Stimulated activated naive CD8-positive, alpha-beta T cell treated with anti-CD3 and anti-CD28 coated beads, Interleukin-15, Interleukin-2, amounts not matched to agents 100 ng/mL and 50 ng/mL, for 24 hours (primary cell): Measurements from ENCODE around the gene CCS.
"Not testable (repeated sequence)": the region's sequence is repeated elsewhere in the genome, so short reads cannot be mapped to it uniquely, and the experiment has no call there.

Experiments
- H3K27ac Mint-ChIP-seq: one replicate; pipeline ENCODE4 v1.8.0; 2021; ENCODE audit warnings: mild to moderate bottlenecking, mixed read lengths
- H3K27me3 Mint-ChIP-seq: one replicate; pipeline ENCODE4 v1.8.0; 2021; ENCODE audit warnings: mixed read lengths
- H3K36me3 Mint-ChIP-seq: one replicate; pipeline ENCODE4 v1.8.0; 2021; ENCODE audit warnings: low read depth, mixed read lengths
- H3K4me1 Mint-ChIP-seq: one replicate; pipeline ENCODE4 v1.8.0; 2021; ENCODE audit warnings: low read depth, mixed read lengths
- H3K4me3 Mint-ChIP-seq: one replicate; pipeline ENCODE4 v1.8.0; 2021; ENCODE audit warnings: mild to moderate bottlenecking, mixed read lengths
- H3K9me3 Mint-ChIP-seq: one replicate; pipeline ENCODE4 v1.8.0; 2021; ENCODE audit warnings: mixed read lengths

CCS gene, protein sequence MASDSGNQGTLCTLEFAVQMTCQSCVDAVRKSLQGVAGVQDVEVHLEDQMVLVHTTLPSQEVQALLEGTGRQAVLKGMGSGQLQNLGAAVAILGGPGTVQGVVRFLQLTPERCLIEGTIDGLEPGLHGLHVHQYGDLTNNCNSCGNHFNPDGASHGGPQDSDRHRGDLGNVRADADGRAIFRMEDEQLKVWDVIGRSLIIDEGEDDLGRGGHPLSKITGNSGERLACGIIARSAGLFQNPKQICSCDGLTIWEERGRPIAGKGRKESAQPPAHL

DNA sequence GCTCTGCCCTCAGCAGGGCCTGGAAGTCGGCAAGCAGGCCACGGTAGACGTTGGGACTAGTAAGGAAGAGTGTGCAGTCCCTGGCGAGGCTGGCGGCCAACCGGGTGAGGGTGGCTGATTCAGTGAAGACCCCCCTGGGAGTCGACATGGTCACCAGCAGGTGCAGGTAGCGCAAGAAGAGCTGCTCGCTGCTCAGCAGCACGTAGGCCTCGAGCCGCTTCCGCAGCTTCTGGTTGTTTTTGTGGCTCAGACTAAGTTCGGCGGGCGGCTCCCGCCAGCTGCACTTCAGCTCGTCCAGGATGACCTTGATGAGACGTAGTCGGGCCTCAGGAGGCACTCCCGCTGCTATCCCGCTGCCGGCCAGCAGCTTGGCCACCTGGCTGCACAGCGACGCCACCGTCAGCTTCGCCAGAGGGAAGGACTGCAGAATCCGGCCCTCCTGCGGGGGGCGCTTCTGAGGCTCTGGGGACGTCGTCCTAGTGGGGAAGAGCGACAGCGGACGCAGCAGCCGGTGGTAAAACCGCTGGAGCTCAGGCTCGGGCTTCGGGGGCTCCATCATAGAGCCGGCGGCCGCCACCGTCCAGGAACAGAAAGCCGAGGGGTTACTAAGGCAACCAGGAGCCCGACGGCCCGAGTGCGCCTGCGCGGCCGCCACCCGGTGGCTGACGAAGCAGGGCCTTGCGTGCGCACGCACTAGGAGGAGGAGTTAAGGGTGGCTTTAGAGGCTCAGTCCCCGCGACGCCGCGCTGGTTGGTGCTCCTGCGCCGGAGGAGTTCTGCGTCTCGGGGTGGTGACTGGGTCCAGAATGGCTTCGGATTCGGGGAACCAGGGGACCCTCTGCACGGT is at the start of gene CCS, which contains the start of gene CCDC87:
Gene CCS (plus strand): TSS at position 729 of the 846 bp plus-strand sequence. CDS start 77 bp downstream, at position 806.
Gene CCDC87 (minus strand): TSS at position 607 of the 846 bp plus-strand sequence. CDS start 48 bp downstream, at position 559.
- Mint-ChIP-seq H3K9me3 (no peaks in the 10 kb centered on the region), H3K27ac (peak within 1 kb of the TSS; percentile 99), H3K4me1 (peaks cover 34% of the 10 kb centered on the region), H3K4me3 (peak within 1 kb of the TSS; percentile 99), H3K27me3 (no peaks in the 10 kb centered on the region), H3K36me3 (no peaks in the 10 kb centered on the region)

DNA sequence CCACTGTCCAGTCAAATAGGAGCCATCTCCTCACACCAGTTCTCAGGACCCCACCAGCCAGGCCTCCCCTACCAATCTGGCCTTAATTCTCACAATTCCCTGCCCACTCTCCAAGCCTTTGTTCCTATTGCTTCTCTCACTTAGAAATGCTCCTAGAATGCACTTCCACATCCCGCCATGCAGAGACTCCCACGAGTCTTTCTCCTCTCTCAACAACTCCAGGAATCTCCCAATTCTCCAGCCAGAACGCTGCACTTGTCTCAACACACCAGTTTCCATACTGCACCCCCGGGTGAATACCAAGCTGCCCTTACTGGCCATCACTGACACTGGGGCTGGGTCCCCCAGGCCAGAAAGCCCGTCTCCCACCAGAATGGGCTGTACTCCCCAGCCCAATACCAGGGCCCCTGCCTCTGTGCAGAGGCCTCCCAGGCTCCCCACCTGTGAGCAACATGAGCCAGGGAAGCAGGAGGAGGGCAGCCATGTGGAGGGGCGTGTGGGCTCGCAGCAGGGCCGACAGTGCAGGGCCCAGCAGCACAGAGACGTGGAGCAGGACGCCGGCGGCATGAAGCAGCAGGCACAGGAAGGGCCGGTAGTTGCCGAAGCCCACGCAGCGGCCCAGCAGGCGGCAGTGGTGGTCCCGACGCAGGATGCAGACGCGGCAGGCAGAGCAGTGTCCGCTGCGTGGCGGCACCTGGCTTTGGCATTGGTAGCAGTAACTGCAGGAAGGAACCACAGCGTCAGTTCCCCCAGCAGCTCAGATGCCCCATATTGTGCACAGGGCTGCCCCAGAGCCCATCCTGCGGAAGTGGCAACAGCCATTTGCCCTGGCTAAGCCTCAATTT is 49.5 kb upstream of the CCS start:
- peaks cover 12% of the 10 kb centered on the region for H3K36me3 Mint-ChIP-seq
- peak overlapping the region; percentile 68 for H3K4me3 Mint-ChIP-seq
- H3K4me1 Mint-ChIP-seq, result peaks cover 29% of the 10 kb centered on the region
- H3K9me3 Mint-ChIP-seq, result no peaks in the 10 kb centered on the region
- H3K27me3 Mint-ChIP-seq, result peaks cover 2% of the 10 kb centered on the region
- peak overlapping the region; percentile 65 for H3K27ac Mint-ChIP-seq

DNA sequence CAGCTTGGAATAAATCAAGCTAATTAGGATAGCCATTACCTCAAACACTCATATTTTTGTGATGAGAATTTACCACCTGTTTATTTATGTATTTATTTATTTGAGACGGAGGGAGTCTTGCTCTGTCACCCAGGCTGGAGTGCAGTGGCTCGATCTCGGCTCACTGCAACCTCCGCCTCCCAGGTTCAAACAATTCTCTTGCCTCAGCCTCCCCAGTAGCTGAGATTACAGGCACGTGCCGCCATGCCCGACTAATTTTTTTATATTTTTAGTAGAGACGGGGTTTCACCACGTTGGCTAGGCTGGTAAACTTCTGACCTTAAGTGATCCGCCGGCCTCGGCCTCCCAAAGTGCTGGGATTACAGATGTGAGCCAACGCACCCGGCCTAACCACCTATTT is 48.0 kb upstream of the CCS start:
- H3K4me1 Mint-ChIP-seq, result peaks cover 29% of the 10 kb centered on the region
- peaks cover 12% of the 10 kb centered on the region for H3K36me3 Mint-ChIP-seq
- peak overlapping the region; percentile 82 for H3K27ac Mint-ChIP-seq
- not testable (repeated sequence) for H3K27me3 Mint-ChIP-seq, H3K9me3 Mint-ChIP-seq
- H3K4me3 Mint-ChIP-seq, result peak overlapping the region; percentile 92

DNA sequence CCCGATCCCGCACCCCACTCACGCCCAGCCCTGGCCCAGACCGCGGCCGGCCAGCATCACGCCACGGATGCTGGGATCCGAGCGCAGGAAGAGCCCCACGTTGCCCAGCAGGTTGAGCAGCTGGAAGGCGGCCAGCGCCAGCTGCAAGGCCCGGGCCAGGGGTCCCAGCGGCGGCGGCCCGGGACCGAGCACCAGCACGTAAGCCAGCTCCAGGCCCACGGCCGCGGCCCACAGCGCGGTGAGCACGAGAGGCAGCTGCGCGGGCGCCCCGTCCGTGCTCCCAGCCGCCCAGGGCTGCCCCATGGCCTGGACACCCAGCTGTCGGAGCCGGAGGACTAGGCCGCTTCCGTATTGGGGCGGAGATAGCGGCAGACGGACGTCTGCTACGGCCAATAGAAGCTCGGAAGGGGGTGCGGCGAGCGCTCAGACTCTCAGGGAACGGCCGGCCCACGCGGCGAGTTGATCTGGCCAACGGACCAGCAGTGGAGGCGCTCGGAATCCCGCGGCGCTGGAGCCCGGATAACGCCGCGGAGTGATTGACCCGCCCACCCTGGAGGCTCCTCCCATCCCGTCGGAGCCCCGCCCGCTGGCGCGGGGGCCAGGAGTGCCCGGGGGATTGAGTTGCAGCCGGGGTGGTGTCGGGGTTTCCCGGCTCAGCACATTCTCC is 47.2 kb upstream of the CCS start, which contains the start of gene ZDHHC24:
Gene ZDHHC24 (minus strand): TSS at position 348 of the 667 bp plus-strand sequence. CDS start 45 bp downstream, at position 303.
- no peaks in the 10 kb centered on the region for H3K9me3 Mint-ChIP-seq
- peak within 1 kb of the TSS; percentile 82 for H3K27ac Mint-ChIP-seq
- H3K4me3 Mint-ChIP-seq, result peak within 1 kb of the TSS; percentile 92
- peaks cover 12% of the 10 kb centered on the region for H3K36me3 Mint-ChIP-seq
- peaks cover 29% of the 10 kb centered on the region for H3K4me1 Mint-ChIP-seq
- H3K27me3 Mint-ChIP-seq, result peaks cover 8% of the 10 kb centered on the region

DNA sequence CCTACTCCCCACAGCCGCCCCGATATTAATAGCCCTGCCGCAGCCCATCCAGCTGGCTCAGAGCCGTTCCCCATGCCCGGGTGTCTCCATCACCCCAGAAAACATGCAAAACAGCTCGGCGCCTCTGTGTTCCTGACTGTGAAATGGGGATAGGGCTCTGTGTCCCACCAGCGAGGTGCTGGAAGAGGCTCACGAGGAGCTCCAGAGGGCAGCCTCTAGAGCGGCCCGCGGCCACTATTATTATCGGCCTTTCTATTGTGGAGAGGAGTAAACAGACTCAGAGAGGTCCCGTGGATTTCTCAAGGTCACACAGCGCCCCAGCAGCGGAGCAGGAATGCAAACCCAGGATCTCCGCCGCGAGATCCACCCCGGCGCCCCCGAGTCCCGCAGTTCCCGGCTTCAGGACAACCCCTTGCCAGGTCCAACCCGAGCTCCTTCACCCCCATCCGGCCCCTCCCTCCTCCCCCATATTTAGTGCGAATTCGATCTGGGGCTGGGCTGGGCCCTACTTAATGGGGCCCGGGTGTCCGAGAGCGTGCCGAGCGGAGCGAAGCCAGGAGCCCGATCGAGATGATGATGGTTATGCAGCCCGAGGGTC is 46.5 kb upstream of the CCS start, which contains the start of gene ACTN3:
Gene ACTN3 (plus strand): TSS at position 536 of the 598 bp plus-strand sequence. CDS start 35 bp downstream, at position 571.
- Mint-ChIP-seq H3K4me3 (peak within 1 kb of the TSS; percentile 81), H3K27me3 (peaks cover 8% of the 10 kb centered on the region), H3K9me3 (no peaks in the 10 kb centered on the region), H3K4me1 (peaks cover 27% of the 10 kb centered on the region), H3K27ac (peak within 1 kb of the TSS; percentile 72), H3K36me3 (peaks cover 9% of the 10 kb centered on the region)

DNA sequence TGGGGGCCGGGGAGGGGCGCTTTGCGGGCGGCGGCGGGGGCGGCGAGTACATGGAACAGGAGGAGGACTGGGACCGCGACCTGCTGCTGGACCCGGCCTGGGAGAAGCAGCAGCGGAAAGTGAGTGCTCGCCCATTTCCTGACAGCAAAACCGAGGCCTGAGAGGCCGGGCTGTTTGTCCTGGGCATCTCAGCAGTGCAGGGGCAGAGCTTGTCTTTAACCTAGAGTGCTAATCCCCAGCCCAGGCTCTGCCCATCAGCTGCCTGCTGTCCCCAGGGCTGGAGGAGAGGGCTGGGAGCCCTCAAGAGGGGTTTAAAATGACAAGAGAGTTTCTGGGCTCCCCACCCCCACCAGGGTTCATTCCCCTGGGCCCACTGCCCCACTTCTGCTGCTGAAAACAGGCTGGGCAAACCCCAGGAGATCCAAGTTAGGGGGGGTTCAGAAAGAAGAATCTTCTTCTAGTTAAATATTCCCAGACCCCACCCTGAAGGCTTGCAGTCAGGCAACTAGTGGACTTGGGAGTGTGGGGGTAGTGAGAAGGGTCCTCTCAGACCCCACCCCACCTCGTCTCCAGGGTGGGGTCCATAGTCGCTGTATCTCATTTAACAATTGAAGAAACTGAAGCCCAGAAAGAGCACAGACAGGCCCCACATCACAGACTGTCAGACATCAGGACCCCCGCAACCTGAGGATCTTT is 45.9 kb upstream of the CCS start:
- Mint-ChIP-seq H3K36me3 (peaks cover 6% of the 10 kb centered on the region), H3K4me1 (peaks cover 24% of the 10 kb centered on the region), H3K27ac (no peak overlapping the region), H3K4me3 (peak overlapping the region; percentile 81), H3K27me3 (peaks cover 8% of the 10 kb centered on the region), H3K9me3 (no peaks in the 10 kb centered on the region)

DNA sequence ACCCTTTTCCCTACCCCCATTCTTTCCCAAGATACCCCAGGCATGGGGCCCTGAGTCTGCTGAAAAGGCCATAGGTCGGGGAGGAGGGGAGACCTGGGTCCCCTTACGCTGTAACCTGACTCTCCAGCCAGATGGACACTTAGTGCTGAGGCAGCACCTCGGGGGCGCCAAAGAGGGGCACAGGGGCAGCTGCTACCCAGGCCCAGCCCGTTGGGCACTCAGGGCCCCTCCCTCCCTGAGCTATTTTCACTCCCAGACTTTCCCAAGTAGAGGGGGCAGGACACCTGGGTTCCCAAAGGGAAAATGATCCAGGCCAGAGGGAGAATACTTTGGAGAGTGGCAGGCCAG is 45.3 kb upstream of the CCS start:
- H3K36me3 Mint-ChIP-seq, result peaks cover under 1% of the 10 kb centered on the region
- no peak overlapping the region for H3K4me3 Mint-ChIP-seq
- H3K27me3 Mint-ChIP-seq, result peaks cover 8% of the 10 kb centered on the region
- no peaks in the 10 kb centered on the region for H3K9me3 Mint-ChIP-seq
- no peak overlapping the region for H3K27ac Mint-ChIP-seq
- H3K4me1 Mint-ChIP-seq, result peaks cover 24% of the 10 kb centered on the region

DNA sequence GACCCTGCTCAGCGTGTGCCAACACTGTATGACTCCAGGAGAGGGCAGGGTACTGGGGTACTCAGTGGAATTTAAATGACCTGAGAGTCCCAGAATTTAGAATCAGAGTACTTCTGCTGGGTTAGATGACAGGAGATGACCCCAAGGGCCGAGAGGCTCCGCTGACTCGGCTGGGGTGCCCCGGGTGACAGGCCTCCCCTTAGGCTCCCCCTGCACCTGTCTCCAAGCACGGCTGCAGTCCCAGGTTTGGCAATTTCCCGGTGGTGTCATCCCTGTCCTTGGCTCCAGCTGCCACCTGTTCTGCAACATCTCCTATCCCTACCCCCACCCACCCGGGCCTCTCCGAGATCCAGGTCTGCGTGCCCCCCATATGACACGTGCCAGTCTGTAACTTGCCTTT is 44.9 kb upstream of the CCS start:
- H3K4me3 Mint-ChIP-seq, result no peak overlapping the region
- H3K36me3 Mint-ChIP-seq, result no peaks in the 10 kb centered on the region
- no peaks in the 10 kb centered on the region for H3K9me3 Mint-ChIP-seq
- H3K27me3 Mint-ChIP-seq, result peaks cover 8% of the 10 kb centered on the region
- peaks cover 23% of the 10 kb centered on the region for H3K4me1 Mint-ChIP-seq
- no peak overlapping the region for H3K27ac Mint-ChIP-seq

DNA sequence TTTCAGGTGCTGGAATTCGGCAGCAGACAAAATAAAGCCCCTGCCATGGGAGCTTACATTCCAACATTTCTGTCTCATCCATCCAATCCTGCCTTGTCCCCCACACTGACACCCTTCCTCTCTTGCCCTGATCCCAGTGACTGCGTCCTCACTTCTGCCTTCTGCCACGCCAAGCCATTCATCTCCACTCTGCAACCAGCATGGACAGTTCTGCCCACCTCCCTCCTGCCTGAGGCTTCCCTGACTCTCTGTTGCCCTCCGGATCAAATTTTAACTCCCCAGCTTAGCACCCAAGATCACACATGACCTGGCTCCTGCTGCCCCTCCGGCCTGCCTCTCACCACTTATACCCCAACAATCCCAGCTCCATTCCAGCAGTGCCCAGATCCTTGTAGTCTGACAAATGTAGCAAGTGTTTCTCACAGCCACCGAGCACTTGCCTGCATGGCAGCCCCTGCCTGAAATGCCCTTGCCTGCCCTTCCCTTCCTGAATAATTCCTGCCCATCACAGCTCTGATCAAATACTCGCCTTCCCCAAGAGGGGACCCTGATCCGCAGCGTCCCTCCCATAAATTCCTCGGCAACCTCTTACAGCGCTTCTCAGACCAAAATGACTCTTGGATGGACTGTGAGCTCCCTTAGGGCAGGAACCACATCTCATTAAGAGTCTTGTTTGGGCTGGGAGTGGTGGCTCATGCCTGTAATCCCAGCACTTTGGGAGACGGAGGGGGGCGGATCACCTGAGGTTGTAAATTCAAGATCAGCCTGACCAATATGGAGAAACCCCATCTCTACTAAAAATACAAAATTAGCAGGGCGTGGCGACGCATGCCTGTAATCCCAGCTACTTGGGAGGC is 44.0 kb upstream of the CCS start:
- H3K4me1 Mint-ChIP-seq, result peaks cover 14% of the 10 kb centered on the region
- H3K27me3 Mint-ChIP-seq, result peaks cover 8% of the 10 kb centered on the region
- H3K27ac Mint-ChIP-seq, result no peak overlapping the region
- no peaks in the 10 kb centered on the region for H3K36me3 Mint-ChIP-seq
- no peaks in the 10 kb centered on the region for H3K9me3 Mint-ChIP-seq
- H3K4me3 Mint-ChIP-seq, result no peak overlapping the region

DNA sequence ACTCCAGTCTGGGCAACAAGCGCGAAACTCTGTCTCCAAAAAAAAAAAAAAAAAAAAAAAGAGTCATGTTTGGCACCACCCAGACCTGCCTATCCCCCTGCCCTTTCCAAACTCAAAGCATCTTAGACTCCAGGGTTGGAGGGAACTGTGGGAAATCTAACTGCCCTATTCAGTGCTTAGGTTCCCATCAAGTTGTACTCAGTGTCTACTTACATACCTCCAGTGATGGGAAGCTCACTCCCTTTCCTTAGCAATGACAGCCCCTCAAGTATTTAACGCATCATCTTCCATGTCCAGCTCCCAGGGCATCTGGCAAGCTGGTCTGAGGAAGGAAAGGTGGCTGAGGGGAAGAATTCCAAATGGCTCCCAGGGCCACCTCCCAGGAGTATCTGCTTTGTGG is 43.3 kb upstream of the CCS start:
- Mint-ChIP-seq H3K9me3 (no peaks in the 10 kb centered on the region), H3K4me1 (peaks cover 9% of the 10 kb centered on the region), H3K4me3 (no peak overlapping the region), H3K27ac (no peak overlapping the region), H3K27me3 (peaks cover 8% of the 10 kb centered on the region), H3K36me3 (no peaks in the 10 kb centered on the region)

DNA sequence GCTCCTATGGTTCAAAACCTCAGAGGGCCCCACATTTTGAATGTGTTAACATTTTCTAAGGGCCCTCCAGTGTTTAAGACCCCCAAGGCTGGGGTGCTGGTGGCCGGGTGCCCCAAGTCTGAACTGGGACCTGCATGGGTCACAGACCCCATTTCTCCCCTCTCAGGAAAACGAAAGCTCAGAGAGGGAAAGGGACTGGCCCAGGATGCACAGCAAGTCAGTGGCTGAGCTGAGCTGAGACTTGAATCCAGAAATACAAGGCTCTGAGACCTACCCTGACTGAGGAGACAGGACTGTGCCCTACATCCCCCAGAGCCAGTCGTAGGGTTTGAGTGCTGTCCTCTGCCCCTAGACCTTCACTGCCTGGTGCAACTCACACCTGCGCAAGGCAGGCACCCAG is 42.1 kb upstream of the CCS start:
- Mint-ChIP-seq H3K4me3 (no peak overlapping the region), H3K27ac (no peak overlapping the region), H3K27me3 (peaks cover 8% of the 10 kb centered on the region), H3K9me3 (no peaks in the 10 kb centered on the region), H3K36me3 (no peaks in the 10 kb centered on the region), H3K4me1 (peaks cover 4% of the 10 kb centered on the region)

DNA sequence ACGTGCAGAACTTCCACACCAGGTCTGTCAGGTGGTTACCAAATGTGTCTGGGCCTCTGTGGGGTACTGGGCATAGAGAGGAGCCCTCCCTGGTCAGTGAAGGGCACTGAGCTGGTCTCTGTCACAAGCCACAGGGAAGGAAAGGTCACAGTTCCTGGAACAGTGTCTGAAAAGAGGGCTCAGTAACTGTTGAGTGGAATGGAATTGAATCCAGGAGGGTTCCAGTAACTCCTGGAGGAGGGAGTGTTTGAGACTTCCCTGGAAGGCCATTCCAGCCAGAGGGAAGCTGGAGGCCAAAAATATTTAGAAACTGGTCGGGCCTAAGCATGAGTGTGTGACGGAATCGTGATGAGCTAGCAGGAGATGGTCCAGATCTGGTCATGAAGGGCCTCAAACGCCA is 38.4 kb upstream of the CCS start:
- Mint-ChIP-seq H3K9me3 (no peaks in the 10 kb centered on the region), H3K27me3 (peaks cover 16% of the 10 kb centered on the region), H3K4me3 (no peak overlapping the region), H3K27ac (no peak overlapping the region), H3K4me1 (peaks cover 6% of the 10 kb centered on the region), H3K36me3 (no peaks in the 10 kb centered on the region)

DNA sequence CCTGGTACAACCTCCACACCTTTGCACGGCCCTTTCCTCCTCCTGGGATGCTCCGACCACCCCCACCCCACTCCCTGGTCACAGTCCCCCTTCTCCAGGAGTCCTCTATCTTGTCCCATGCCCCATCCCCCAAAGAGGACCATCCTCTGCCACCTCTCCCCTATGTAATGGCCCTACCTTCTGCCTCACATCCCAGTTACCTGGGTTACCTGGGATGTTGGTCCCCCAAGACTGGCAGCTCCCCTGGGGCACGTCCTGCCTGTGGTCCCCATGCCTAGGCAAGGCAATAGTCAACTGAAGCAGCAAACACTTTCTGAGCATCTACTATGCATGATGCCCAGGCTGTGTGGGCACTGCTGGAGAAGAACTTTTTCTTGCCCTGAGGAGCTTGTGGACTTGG is 37.6 kb upstream of the CCS start:
- Mint-ChIP-seq H3K9me3 (no peaks in the 10 kb centered on the region), H3K27ac (no peak overlapping the region), H3K27me3 (peaks cover 16% of the 10 kb centered on the region), H3K36me3 (no peaks in the 10 kb centered on the region), H3K4me1 (peaks cover 6% of the 10 kb centered on the region), H3K4me3 (no peak overlapping the region)
